HG02759 (cell line): ENCODE measurements around the gene VN1R2.
"Not testable (repeated sequence)": the region's sequence is repeated elsewhere in the genome, so short reads cannot be mapped to it uniquely, and the experiment has no call there.

Experiments used
- ATAC-seq: cut with Tn5 transposase; IDR thresholded peaks from one replicate; pipeline ENCODE4 v1.9.1; 2021; ENCODE audit warnings: mild to moderate bottlenecking, moderate library complexity; ENCODE audit not compliant: unreplicated experiment

The VN1R2 gene

GRCh38 chr19:53257715-53258342, at the start of gene VN1R2:
VN1R2 (plus strand) TSS chr19:53258292; CDS start chr19:53258376, 84 bp downstream.
- ATAC-seq = not testable (repeated sequence)

- ATAC-seq = not testable (repeated sequence)
Observed at GRCh38 chr19:53211554-53211953, 46.5 kb upstream of the VN1R2 start.

GRCh38 chr19:53212703-53213320, 45.3 kb upstream of the VN1R2 start:
- no peak for ATAC-seq

- ATAC-seq = not testable (repeated sequence)
Observed at GRCh38 chr19:53222716-53223115, 35.4 kb upstream of the VN1R2 start.

- no peak for ATAC-seq
Observed at GRCh38 chr19:53224606-53225005, 33.5 kb upstream of the VN1R2 start.

- ATAC-seq = no peak
Observed at GRCh38 chr19:53237114-53237777, 20.8 kb upstream of the VN1R2 start.

GRCh38 chr19:53246498-53246897, 11.6 kb upstream of the VN1R2 start:
- ATAC-seq = no peak

- ATAC-seq = no peak
Observed at GRCh38 chr19:53254411-53255341, 3.4 kb upstream of the VN1R2 start, which contains the start of gene ZNF677. ZNF677 (minus strand) TSS chr19:53254873; CDS start chr19:53251550, 3,323 bp downstream.

- ATAC-seq = not testable (repeated sequence)
Observed at GRCh38 chr19:53267623-53268022, 9.5 kb downstream of the VN1R2 start, which contains the start of gene VN1R4. VN1R4 (minus strand) TSS chr19:53267723; CDS start chr19:53267665, 58 bp downstream.

- ATAC-seq = not testable (repeated sequence)
Observed at GRCh38 chr19:53269861-53270260, 11.8 kb downstream of the VN1R2 start.

- ATAC-seq = no peak
Observed at GRCh38 chr19:53272044-53272443, 14.0 kb downstream of the VN1R2 start.

- no peak for ATAC-seq
Observed at GRCh38 chr19:53275480-53275879, 17.4 kb downstream of the VN1R2 start.

GRCh38 chr19:53281947-53282346, 23.9 kb downstream of the VN1R2 start:
- ATAC-seq = not testable (repeated sequence)

GRCh38 chr19:53285087-53285486, 27.0 kb downstream of the VN1R2 start:
- no peak for ATAC-seq

GRCh38 chr19:53290758-53291549, 32.9 kb downstream of the VN1R2 start:
- ATAC-seq = no peak

- ATAC-seq = no peak
Observed at GRCh38 chr19:53294786-53295441, 36.8 kb downstream of the VN1R2 start.

- ATAC-seq = not testable (repeated sequence)
Observed at GRCh38 chr19:53301341-53301740, 43.2 kb downstream of the VN1R2 start.

- ATAC-seq = no peak
Observed at GRCh38 chr19:53308339-53308811, 50.3 kb downstream of the VN1R2 start.
